A549 (cell line): ENCODE results near the gene EARS2. TPM values are rescaled to one million over a fixed set of nuclear protein-coding genes. Genes with fewer than 3 reads are reported as not detected.

Experiments
- ATAC-seq, 2 experiments: fragments of 200-7000 bp in 1 of 2; fragments of >200 bp in 1 of 2; cut with Nextera tagmentation in 1 of 2; cut with Tn5 transposase in 1 of 2; 3 replicates each; pipeline versions ENCODE4 v1.8.0 to v1.9.1; 2018 to 2020; ENCODE audit warnings: mild to moderate bottlenecking in 1 of 2, moderate library complexity in 1 of 2
- CTCF ChIA-PET: fragments of 300-600 bp; sonication (Branson Sonifier 250); formaldehyde crosslinking; extraction: SDS; loops from one replicate; lab custom pipeline; 2021; ENCODE audit warnings: antibody characterized with exemption, inconsistent platforms; lab: Yijun Ruan, JAX
- POLR2A ChIA-PET: fragments of 350-600 bp; formaldehyde crosslinking; extraction: SDS; loops from one replicate; lab custom pipeline; 2021; ENCODE audit warnings: antibody characterized with exemption, inconsistent platforms; lab: Yijun Ruan, JAX
- DNase-seq, 2 experiments: peaks; one replicate each; pipeline versions ENCODE4 v3.0.0 to v3.0.0-alpha.2; 2011 to 2016; ENCODE audit warnings: low read depth in 1 of 2, low spot score in 1 of 2
- FAIRE-seq: peaks from 2 replicates; lab custom pipeline; 2011; peaks lifted over from hg19 to GRCh38; lab: Jason Lieb, UNC
- H3K27ac ChIP-seq, 2 experiments: fragments of >200 bp; sonication (Bioruptor Twin); formaldehyde crosslinking; 3 replicates each; pipeline ENCODE4 v1.5.1; 2016 to 2017
- H3K4me1 ChIP-seq: fragments of >200 bp; sonication (Bioruptor Twin); formaldehyde crosslinking; 3 replicates; pipeline ENCODE4 v1.6.1; 2016
- H3K4me2 ChIP-seq: fragments of >200 bp; sonication (Bioruptor Twin); formaldehyde crosslinking; 3 replicates; pipeline ENCODE4 v1.6.1; 2016
- H3K4me3 ChIP-seq: fragments of >200 bp; sonication (Bioruptor Twin); formaldehyde crosslinking; 3 replicates; pipeline ENCODE4 v1.5.1; 2016
- H3K9me3 ChIP-seq: fragments of >200 bp; sonication (Bioruptor Twin); formaldehyde crosslinking; 3 replicates; pipeline ENCODE4 v1.6.1; 2016
- BHLHE40 ChIP-seq: IDR thresholded peaks from 2 replicates; pipeline ENCODE4 v1.6.1; 2012; ENCODE audit warnings: low read depth, low read length, inconsistent platforms
- CBX8 ChIP-seq: fragments of 200-600 bp; sonication (generic); IDR thresholded peaks from 2 replicates; pipeline ENCODE4 v1.6.1; 2016
- FOSL2 ChIP-seq, 2 experiments: fragments of 450-650 bp in 1 of 2; fragments of >200 bp in 1 of 2; sonication (Bioruptor Twin) in 1 of 2; formaldehyde crosslinking; IDR thresholded peaks; 2 replicates each; pipeline versions ENCODE4 v1.5.0 to v1.6.1; 2016 to 2020; ENCODE audit warnings: mild to moderate bottlenecking in 1 of 2, moderate library complexity in 1 of 2
- FOXS1 ChIP-seq: fragments of 250-450 bp; sonication (Bioruptor Pico); IDR thresholded peaks from 2 replicates; pipeline ENCODE4 v1.5.0; 2020; ENCODE audit warnings: mild to moderate bottlenecking, moderate library complexity
- HOXA7 ChIP-seq: fragments of 250-450 bp; sonication (Bioruptor Pico); IDR thresholded peaks from 2 replicates; pipeline ENCODE4 v1.5.0; 2020; ENCODE audit warnings: mild to moderate bottlenecking, moderate library complexity
- HOXB13 ChIP-seq: fragments of 250-450 bp; sonication (Bioruptor Pico); IDR thresholded peaks from 2 replicates; pipeline ENCODE4 v1.5.0; 2020; ENCODE audit warnings: low read depth, mild to moderate bottlenecking, moderate library complexity
- HOXB5 ChIP-seq: fragments of 250-450 bp; sonication (Bioruptor Pico); IDR thresholded peaks from 2 replicates; pipeline ENCODE4 v1.5.0; 2020; ENCODE audit warnings: mild to moderate bottlenecking, moderate library complexity
- KDM1A ChIP-seq: fragments of 200-600 bp; sonication (generic); IDR thresholded peaks from 2 replicates; pipeline ENCODE4 v1.6.1; 2016; ENCODE audit warnings: low read depth, mild to moderate bottlenecking
- NR3C1 ChIP-seq: fragments of >200 bp; sonication (Bioruptor Twin); formaldehyde crosslinking; IDR thresholded peaks from 3 replicates; pipeline ENCODE4 v1.6.1; 2017
- PHF8 ChIP-seq: fragments of 200-600 bp; sonication (generic); IDR thresholded peaks from 2 replicates; pipeline ENCODE4 v1.6.1; 2016; ENCODE audit warnings: low read depth, mild to moderate bottlenecking, antibody characterized with exemption, moderate library complexity, borderline replicate concordance
- POLR2AphosphoS2 ChIP-seq: conservative IDR thresholded peaks from 2 replicates; pipeline ENCODE4 v1.6.1; 2012; ENCODE audit warnings: low read length, improper control_type of control experiment, inconsistent platforms
- RFX5 ChIP-seq: fragments of 450-650 bp; IDR thresholded peaks from 2 replicates; pipeline ENCODE4 v1.7.1; 2014; ENCODE audit warnings: antibody characterized with exemption, mild to moderate bottlenecking, moderate library complexity
- ZFP36 ChIP-seq: fragments of 450-650 bp; IDR thresholded peaks from 2 replicates; pipeline ENCODE4 v1.6.1; 2014; ENCODE audit warnings: borderline replicate concordance; ENCODE audit not compliant: partially characterized antibody
- WGBS: methylation state at CpG from one replicate; pipeline ENCODE4 v1.1.6; 2017; ENCODE audit errors: missing lambda C conversion rate; 5-methylcytosine and 5-hydroxymethylcytosine counted together
- polyA plus RNA-seq, 4 experiments: library from polyadenylated mRNA; depleted of rRNA in 3 of 4; stranded (reverse); fragments of >200 nt; fragmentation: RNase III in 1 of 4; extraction: RNeasy Plus Mini Kit Qiagen cat#74134 plus additional on column Dnase treatment in 1 of 4; gene quantifications; 2 replicates in 3 of 4; 3 replicates in 1 of 4; pipeline ENCODE4 v1.2.3, GENCODE V29; 2011 to 2017
- TF ChIP-seq, protein P1 (sequence below): fragments of 200-600 bp; sonication (generic); IDR thresholded peaks from 2 replicates; pipeline ENCODE4 v1.6.1; 2016; ENCODE audit warnings: antibody characterized with exemption, mild to moderate bottlenecking, moderate library complexity
- TF ChIP-seq, protein P2 (sequence below): fragments of 150-350 bp; IDR thresholded peaks from 2 replicates; pipeline ENCODE4 v1.6.1; 2014; ENCODE audit warnings: low read depth, mild to moderate bottlenecking, low read length

Gene EARS2
- polyA plus RNA-seq, 2 of the 4 experiments (the other 2 are of a cell fraction), result 30.4 to 45.2 TPM

DNA sequence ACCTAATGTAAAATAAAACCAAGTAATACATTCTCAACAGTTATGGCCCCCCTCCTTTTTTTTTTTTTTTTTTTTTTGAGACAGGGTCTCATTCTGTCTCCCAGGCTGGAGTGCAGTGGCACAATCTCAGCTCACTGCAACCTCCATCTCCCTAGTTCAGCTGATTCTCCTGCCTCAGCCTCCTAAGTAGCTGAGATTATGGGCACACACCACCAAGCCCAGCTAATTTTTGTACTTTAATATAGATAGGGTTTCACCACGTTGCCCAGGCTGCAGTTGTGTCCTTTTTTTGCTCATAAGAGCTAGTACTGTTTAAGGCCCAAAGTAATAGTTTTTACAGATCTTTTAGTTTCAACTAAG is 18.3 kb downstream of the EARS2 start:
- no peak for FAIRE-seq

DNA sequence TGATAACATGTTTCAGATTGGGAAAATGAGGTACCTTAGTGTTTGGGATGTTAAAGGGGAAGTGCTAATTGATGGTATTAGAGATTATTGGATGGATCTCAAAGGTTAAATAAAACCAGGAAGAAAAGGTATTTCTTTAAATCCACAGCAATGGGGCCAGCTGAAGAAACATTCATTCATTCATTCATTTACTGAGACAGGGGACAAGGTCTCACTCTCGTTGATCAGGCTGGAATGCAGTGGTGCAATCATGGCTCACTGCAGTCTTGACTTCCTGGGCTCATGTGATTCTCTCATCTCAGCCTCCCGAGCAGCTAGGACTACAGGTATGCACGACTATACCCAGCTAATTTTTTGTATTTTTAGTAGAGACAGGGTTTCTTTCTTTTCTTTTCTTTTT is 19.8 kb downstream of the EARS2 start:
- no peak for FAIRE-seq
- CTCF ChIA-PET, result interaction anchor here (1.2 to 1.8 kb wide), 4 partner anchors 8 to 20 kb away, joined by 4 to 6 read pairs (median 4); partner anchors contain the start of genes EARS2 and UBFD1
- no peak for DNase-seq

More for the DNA sequence above, 18.3 kb downstream of the EARS2 start:
- Histone ChIP-seq H3K4me1 (peaks cover 43% of the 10 kb centered on the region), H3K4me3 (no peak overlapping the region), H3K9me3 (no peaks in the 10 kb centered on the region), H3K4me2 (peak overlapping the region; percentile 55), H3K27ac (peak overlapping the region; percentile 70 to 79)
- DNase-seq, result no peak
- ATAC-seq, result peak in 1 of 2 experiments; percentile 26; a peak in 3 of 6 replicates
- POLR2A ChIA-PET, result interaction anchor here (0.7 to 2.2 kb wide), 2 partner anchors 18 to 87 kb away, joined by 9 to 12 read pairs; partner anchors contain the start of genes EARS2 and UBFD1
- CTCF ChIA-PET, result interaction anchor here (0.6 to 3.4 kb wide), 6 partner anchors 9 to 34 kb away, joined by 3 to 19 read pairs (median 3); partner anchors contain the start of genes EARS2, GGA2 and UBFD1
- 74% methylated on average over 1 of the region's 1 CpG for WGBS
- TF ChIP-seq BHLHE40 (no peak), ZFP36 (no peak), NR3C1 (no peak)

DNA sequence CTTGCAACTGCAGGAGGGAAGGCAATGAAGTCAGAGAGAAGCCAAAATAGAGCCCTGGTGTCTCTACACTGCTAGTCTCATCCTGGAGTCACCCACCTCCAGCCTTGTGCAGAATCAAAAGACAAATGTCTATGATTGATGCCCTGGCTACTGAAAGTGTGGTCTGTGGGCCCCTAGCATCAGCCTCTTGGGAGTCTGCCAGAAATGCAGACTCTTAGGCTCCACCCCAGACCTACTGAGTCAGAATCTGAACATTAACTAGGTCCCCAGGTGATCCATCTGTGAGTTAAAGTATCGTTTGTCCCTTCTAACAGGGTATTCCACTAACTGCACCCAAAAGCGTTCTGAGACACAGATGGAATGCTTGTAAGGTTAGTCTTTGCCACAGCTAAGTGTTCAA is 21.2 kb downstream of the EARS2 start:
- TF ChIP-seq CBX8, result no peak
- no peak for TF ChIP-seq FOSL2 (IDR thresholded peaks at IDR 0.05)
- TF ChIP-seq FOSL2 (CRISPR knock-in tag; IDR thresholded peaks at IDR 0.05), result no peak
- TF ChIP-seq KDM1A, result no peak
- TF ChIP-seq, protein P1, sequence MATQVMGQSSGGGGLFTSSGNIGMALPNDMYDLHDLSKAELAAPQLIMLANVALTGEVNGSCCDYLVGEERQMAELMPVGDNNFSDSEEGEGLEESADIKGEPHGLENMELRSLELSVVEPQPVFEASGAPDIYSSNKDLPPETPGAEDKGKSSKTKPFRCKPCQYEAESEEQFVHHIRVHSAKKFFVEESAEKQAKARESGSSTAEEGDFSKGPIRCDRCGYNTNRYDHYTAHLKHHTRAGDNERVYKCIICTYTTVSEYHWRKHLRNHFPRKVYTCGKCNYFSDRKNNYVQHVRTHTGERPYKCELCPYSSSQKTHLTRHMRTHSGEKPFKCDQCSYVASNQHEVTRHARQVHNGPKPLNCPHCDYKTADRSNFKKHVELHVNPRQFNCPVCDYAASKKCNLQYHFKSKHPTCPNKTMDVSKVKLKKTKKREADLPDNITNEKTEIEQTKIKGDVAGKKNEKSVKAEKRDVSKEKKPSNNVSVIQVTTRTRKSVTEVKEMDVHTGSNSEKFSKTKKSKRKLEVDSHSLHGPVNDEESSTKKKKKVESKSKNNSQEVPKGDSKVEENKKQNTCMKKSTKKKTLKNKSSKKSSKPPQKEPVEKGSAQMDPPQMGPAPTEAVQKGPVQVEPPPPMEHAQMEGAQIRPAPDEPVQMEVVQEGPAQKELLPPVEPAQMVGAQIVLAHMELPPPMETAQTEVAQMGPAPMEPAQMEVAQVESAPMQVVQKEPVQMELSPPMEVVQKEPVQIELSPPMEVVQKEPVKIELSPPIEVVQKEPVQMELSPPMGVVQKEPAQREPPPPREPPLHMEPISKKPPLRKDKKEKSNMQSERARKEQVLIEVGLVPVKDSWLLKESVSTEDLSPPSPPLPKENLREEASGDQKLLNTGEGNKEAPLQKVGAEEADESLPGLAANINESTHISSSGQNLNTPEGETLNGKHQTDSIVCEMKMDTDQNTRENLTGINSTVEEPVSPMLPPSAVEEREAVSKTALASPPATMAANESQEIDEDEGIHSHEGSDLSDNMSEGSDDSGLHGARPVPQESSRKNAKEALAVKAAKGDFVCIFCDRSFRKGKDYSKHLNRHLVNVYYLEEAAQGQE, result no peak
- no peak for TF ChIP-seq POLR2AphosphoS2
- TF ChIP-seq HOXB5, result no peak
- no peak for TF ChIP-seq PHF8
- TF ChIP-seq, protein P2, sequence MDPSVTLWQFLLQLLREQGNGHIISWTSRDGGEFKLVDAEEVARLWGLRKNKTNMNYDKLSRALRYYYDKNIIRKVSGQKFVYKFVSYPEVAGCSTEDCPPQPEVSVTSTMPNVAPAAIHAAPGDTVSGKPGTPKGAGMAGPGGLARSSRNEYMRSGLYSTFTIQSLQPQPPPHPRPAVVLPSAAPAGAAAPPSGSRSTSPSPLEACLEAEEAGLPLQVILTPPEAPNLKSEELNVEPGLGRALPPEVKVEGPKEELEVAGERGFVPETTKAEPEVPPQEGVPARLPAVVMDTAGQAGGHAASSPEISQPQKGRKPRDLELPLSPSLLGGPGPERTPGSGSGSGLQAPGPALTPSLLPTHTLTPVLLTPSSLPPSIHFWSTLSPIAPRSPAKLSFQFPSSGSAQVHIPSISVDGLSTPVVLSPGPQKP, result no peak
- TF ChIP-seq HOXA7 (CRISPR knock-in tag), result no peak
- Histone ChIP-seq H3K4me2 (peak overlapping the region; percentile 26; the same call in 1 of the 3 replicates), H3K27ac (peak overlapping the region in 1 of 2 experiments; percentile 30; a peak in 1 of 6 replicates), H3K4me1 (peaks cover 40% of the 10 kb centered on the region), H3K4me3 (no peak overlapping the region), H3K9me3 (no peaks in the 10 kb centered on the region)
- ChIA-PET POLR2A (no interaction called here), CTCF (interaction anchor here (3.3 kb wide), 1 partner anchor 9 kb away, joined by 12 read pairs; no protein-coding TSS in a partner anchor)
- no peak for ATAC-seq
- no peak for DNase-seq
- no peak for FAIRE-seq
- WGBS, result 54% methylated on average over 2 of the region's 2 CpGs

More for the DNA sequence above, 19.8 kb downstream of the EARS2 start:
- H3K4me2 ChIP-seq, result no peak overlapping the region
- POLR2A ChIA-PET, result interaction anchor here (0.6 kb wide), 1 partner anchor 20 kb away, joined by 4 read pairs; the partner anchor contains the start of genes EARS2 and UBFD1
- H3K27ac ChIP-seq, result peak overlapping the region in 1 of 2 experiments; percentile 79; a peak in 2 of 6 replicates
- WGBS, result 70% methylated on average over 3 of the region's 3 CpGs
- no peak for ATAC-seq
- H3K4me3 ChIP-seq, result no peak overlapping the region
- TF ChIP-seq NR3C1, result no peak
- TF ChIP-seq HOXB13 (CRISPR knock-in tag), result no peak
- no peak for TF ChIP-seq FOXS1 (CRISPR knock-in tag)
- no peak for TF ChIP-seq RFX5
- TF ChIP-seq, all 56 proteins: peak for 0
- H3K9me3 ChIP-seq, result no peaks in the 10 kb centered on the region
- H3K4me1 ChIP-seq, result peaks cover 43% of the 10 kb centered on the region
